HFFc6 (cell line): ENCODE data around the gene NDUFB4. TPM values are rescaled to one million over a fixed set of nuclear protein-coding genes. Genes with fewer than 3 reads are reported as not detected.
"Not testable (repeated sequence)": the region's sequence is repeated elsewhere in the genome, so short reads cannot be mapped to it uniquely, and the experiment has no call there.

Experiments used
- DNase-seq: peaks from one replicate; pipeline ENCODE4 v3.0.0-alpha.2; 2018
- H3K27ac Mint-ChIP-seq: 2 replicates; pipeline ENCODE4 v1.8.0; 2020; ENCODE audit warnings: mild to moderate bottlenecking, mixed read lengths
- H3K27me3 Mint-ChIP-seq: 2 replicates; pipeline ENCODE4 v1.8.0; 2021; ENCODE audit warnings: mild to moderate bottlenecking, moderate library complexity, mixed read lengths; ENCODE audit not compliant: insufficient read depth
- H3K36me3 Mint-ChIP-seq: 2 replicates; pipeline ENCODE4 v1.8.0; 2021; ENCODE audit warnings: low read depth, mixed read lengths
- H3K4me1 Mint-ChIP-seq: 2 replicates; pipeline ENCODE4 v1.8.0; 2020; ENCODE audit warnings: low read depth, mixed read lengths
- H3K4me3 Mint-ChIP-seq: 2 replicates; pipeline ENCODE4 v1.8.0; 2020; ENCODE audit warnings: mild to moderate bottlenecking, moderate library complexity, mixed read lengths
- H3K9me3 Mint-ChIP-seq: 2 replicates; pipeline ENCODE4 v1.8.0; 2020; ENCODE audit warnings: mild to moderate bottlenecking, mixed read lengths
- CTCF ChIP-seq: fragments of 200-600 bp; sonication (generic); IDR thresholded peaks from 2 replicates; pipeline ENCODE4 v1.5.0; 2021; ENCODE audit warnings: antibody characterized with exemption, mild to moderate bottlenecking
- total RNA-seq, 6 experiments: library from RNA; stranded (reverse); fragmentation: NEBNext Ultra II Directional; extraction: Animal tissue kit (Norgen Biotek cat#: 25700); gene quantifications; 2 replicates in 1 of 6; 3 replicates in 5 of 6; pipeline ENCODE4 v1.2.3, GENCODE V29; 2021

The NDUFB4 gene
- total RNA-seq, 6 experiments from 2014 or later: 174 to 221 (median 198) TPM

- Mint-ChIP-seq H3K9me3 (no peaks in the 10 kb centered on the region; the same call in 1 of the 2 replicates), H3K4me1 (peaks cover 65% of the 10 kb centered on the region), H3K27ac (peak overlapping the region; percentile 95), H3K36me3 (peaks cover 14% of the 10 kb centered on the region), H3K27me3 (no peaks in the 10 kb centered on the region), H3K4me3 (peak overlapping the region; percentile 39)
- DNase-seq: peak; percentile 99
- TF ChIP-seq CTCF: no peak; the same call in 1 of the 2 replicates
These were observed 19.9 kb downstream of the NDUFB4 start for GRCh38 chr3:120615847-120616609.

- Mint-ChIP-seq H3K27ac (peak overlapping the region; percentile 95), H3K36me3 (peaks cover 16% of the 10 kb centered on the region), H3K4me1 (peaks cover 69% of the 10 kb centered on the region)
- H3K27me3 Mint-ChIP-seq, DNase-seq, H3K4me3 Mint-ChIP-seq, H3K9me3 Mint-ChIP-seq: not testable (repeated sequence)
These were observed 20.6 kb downstream of the NDUFB4 start for GRCh38 chr3:120616745-120617144.

- Mint-ChIP-seq H3K4me1 (peaks cover 70% of the 10 kb centered on the region), H3K27ac (peak overlapping the region; percentile 99), H3K4me3 (peak overlapping the region; percentile 88), H3K27me3 (no peaks in the 10 kb centered on the region), H3K9me3 (no peaks in the 10 kb centered on the region; the same call in 1 of the 2 replicates), H3K36me3 (peaks cover 15% of the 10 kb centered on the region)
- TF ChIP-seq CTCF: no peak
- no peak for DNase-seq
These were observed 26.3 kb downstream of the NDUFB4 start for GRCh38 chr3:120622457-120622856.

GRCh38 chr3:120622870-120623726, 27.0 kb downstream of the NDUFB4 start:
- peak; percentile 99 for DNase-seq
- Mint-ChIP-seq H3K4me3 (peak overlapping the region; percentile 88), H3K36me3 (peaks cover 15% of the 10 kb centered on the region), H3K9me3 (no peaks in the 10 kb centered on the region; the same call in 1 of the 2 replicates), H3K4me1 (peaks cover 68% of the 10 kb centered on the region), H3K27me3 (no peaks in the 10 kb centered on the region), H3K27ac (peak overlapping the region; percentile 99)
- TF ChIP-seq CTCF: peak; percentile 87

GRCh38 chr3:120623727-120624093, 27.6 kb downstream of the NDUFB4 start:
- peaks cover 11% of the 10 kb centered on the region for H3K36me3 Mint-ChIP-seq
- no peak overlapping the region for H3K4me3 Mint-ChIP-seq
- peaks cover 68% of the 10 kb centered on the region for H3K4me1 Mint-ChIP-seq
- TF ChIP-seq CTCF: no peak
- no peaks in the 10 kb centered on the region; the same call in 1 of the 2 replicates for H3K9me3 Mint-ChIP-seq
- no peaks in the 10 kb centered on the region for H3K27me3 Mint-ChIP-seq
- peak overlapping the region; percentile 99 for H3K27ac Mint-ChIP-seq
- DNase-seq: no peak
